ENCODE data around the gene PKNOX2.

The PKNOX2 gene

DNA sequence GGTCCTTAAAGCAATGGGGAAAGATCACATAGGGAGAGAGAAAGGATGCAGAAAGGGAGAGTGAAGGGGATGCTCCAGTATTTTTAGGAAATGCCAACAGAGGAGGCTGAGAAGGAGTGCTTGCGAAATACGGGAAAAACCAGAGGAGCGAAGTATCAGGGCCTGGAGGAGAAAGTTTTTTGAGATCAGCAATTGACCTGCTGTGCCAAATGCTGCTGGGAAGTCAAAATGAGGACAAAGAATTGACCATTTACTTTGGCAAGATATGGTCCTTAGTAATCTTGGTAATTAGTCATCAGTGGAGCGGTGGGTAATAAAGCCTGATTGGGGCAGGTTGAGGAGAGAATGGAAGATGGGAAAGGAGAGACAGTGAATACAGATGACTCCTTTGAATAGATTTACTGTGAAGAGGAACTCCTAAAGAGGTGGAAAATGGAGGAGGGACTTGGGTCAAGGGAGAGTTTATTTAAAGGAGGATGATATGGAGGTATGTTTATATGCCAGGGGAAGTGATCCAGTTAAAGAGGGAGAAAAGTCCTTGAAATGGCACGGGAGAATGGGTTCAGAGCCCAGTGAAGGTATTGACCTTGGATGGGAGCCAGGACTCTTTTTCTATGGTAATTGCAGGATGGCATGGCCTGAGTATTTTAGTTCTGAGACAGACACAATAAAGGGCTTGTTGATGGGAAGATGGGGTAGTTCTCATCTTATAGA is 111.5 kb downstream of the PKNOX2 start:
- DNase-seq (ENCODE audit: low spot score) = no peak
- TF ChIP-seq, protein P1, sequence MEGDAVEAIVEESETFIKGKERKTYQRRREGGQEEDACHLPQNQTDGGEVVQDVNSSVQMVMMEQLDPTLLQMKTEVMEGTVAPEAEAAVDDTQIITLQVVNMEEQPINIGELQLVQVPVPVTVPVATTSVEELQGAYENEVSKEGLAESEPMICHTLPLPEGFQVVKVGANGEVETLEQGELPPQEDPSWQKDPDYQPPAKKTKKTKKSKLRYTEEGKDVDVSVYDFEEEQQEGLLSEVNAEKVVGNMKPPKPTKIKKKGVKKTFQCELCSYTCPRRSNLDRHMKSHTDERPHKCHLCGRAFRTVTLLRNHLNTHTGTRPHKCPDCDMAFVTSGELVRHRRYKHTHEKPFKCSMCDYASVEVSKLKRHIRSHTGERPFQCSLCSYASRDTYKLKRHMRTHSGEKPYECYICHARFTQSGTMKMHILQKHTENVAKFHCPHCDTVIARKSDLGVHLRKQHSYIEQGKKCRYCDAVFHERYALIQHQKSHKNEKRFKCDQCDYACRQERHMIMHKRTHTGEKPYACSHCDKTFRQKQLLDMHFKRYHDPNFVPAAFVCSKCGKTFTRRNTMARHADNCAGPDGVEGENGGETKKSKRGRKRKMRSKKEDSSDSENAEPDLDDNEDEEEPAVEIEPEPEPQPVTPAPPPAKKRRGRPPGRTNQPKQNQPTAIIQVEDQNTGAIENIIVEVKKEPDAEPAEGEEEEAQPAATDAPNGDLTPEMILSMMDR (IDR thresholded peaks at IDR 0.05; ENCODE audit: extremely low read depth, missing control alignments) = no peak

DNA sequence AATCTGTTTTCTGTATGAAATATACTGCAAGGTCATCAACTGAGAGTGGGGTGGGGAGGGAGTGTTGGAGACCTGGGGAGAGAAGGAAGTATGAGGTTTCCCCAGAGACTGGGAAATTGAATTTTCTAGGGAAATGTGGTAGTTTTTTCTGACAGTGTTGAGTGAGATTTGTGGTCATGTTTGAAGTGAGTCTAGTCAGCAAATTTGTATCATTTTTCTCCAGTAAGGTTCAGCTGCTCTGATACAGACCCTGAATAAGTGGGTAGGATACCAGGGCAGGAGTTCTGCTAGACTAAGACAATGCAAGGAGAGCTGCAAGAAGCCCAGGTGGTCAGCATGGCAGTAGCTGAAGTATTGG is 112.0 kb downstream of the PKNOX2 start:
- no peak for DNase-seq (ENCODE audit: low spot score)
- TF ChIP-seq, protein P1 (IDR thresholded peaks at IDR 0.05; ENCODE audit: extremely low read depth, missing control alignments) = no peak

DNA sequence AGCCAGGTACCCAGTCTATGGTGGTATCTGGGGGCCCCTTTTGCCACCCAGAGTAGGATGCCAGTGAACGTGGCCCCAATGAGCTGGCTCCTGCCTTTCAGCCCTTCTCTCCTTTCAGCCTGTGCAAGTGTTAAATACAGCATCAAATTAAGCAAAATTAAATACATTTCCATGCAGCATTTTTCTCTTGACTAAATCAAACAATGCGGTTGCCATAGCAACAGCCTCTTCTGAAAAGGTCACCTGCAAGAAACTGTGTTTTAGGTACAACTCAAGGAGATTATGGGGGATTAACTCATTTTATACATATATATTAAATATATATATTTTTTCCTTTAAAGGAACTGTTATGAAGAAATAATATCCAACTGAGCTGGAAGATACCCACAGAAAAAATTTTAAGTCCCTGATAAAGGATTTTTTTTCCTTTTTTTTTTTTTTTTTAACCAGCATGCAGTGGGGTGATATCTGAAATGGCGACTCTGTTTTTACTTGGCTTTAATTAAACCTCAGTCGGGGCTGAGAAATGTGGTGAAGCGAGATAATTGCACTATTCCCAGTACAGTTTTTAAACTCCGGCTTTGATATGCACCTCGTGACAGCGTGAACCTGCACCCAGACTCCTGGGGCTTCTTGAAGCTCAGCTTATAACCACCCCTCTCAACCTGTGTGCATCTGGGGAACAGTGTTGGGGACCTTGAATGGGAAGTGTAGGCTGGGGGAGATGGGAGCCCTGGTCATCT is 115.3 kb downstream of the PKNOX2 start:
- TF ChIP-seq, protein P1 (IDR thresholded peaks at IDR 0.05; ENCODE audit: extremely low read depth, missing control alignments) = no peak
- DNase-seq (ENCODE audit: low spot score) = no peak

DNA sequence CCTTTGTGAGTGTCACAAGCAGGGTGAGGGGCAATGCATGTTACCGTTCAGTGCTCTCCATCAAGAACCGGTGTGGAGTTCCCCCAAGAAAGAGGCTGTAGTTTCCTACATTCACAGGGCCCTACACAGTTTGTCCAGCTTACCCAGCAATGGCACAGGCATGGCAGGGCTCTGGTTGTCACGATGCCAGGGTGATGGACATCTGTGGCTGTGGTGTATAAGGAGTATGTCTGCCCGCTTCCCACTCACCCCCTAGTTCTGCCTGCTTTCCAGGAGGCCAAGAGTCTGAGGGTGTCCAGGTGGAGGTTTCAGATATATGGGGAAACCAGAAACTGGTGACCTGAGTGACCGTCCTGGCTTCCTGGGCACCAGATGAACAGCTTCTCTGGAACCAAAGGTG is 116.1 kb downstream of the PKNOX2 start:
- no peak for DNase-seq (ENCODE audit: low spot score)
- TF ChIP-seq, protein P1 (IDR thresholded peaks at IDR 0.05; ENCODE audit: extremely low read depth, missing control alignments) = no peak

DNA sequence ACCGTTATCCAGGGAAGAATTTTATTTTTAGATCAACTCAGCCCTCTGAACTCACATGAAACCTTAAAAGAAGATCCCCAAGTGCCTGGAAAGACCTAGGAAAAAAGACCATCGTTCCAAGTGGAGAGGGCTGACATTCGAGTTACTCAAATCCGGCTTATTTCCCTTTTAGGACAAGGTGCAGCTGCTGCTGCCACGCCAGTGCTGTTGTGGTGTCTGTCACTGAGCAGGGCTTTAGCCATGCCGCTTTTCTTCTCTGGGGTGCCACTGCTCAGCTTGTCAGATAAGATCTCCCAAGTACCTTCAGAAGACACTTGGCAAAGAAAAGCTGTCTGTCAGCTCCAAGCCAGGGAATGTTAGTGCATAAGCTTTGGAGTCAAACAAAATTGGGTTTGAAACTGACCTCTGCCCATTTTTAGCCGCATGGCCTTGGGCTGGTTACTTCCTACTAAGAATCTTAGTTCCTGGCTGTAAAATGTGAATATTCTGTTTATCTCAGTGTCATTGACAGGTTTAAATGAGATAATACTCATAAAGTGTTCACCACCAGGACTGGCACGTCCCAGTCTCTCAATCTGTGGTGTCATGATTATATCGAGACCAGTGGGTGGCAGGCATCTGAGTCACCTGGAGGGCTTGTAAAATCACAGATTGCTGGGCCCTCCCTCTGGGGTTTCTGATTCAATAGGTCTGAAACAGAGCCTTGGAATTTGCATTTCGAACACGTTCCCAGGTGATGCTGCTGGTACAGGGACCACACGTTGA is 117.5 kb downstream of the PKNOX2 start:
- TF ChIP-seq, protein P1 (IDR thresholded peaks at IDR 0.05; ENCODE audit: extremely low read depth, missing control alignments) = no peak
- DNase-seq (ENCODE audit: low spot score) = no peak

DNA sequence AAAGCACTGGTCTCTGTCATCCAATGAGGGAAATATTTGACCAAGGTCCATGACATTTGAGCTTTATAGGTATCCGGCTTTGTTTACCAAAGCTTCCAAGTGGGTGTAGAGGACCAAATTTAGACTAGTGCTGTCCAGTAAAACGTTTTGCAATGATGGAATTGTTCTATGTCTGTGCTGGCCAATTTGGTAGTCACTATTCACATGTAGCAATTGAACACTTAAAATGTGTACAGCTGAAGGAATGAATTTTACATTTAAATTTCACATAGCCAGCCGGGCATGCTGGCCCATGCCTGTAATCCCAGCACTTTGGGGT is 118.0 kb downstream of the PKNOX2 start:
- TF ChIP-seq, protein P1 (IDR thresholded peaks at IDR 0.05; ENCODE audit: extremely low read depth, missing control alignments) = no peak
- no peak for DNase-seq (ENCODE audit: low spot score)

Data from GM20000 (cell line).